GM19239 (cell line): ENCODE measurements around the gene BCL7A.
A peak's percentile ranks its signal among the peaks of the same experiment; 100 is the strongest.

Source experiments
- DNase-seq: peaks from one replicate; pipeline ENCODE4 v3.0.0; 2011; ENCODE audit warnings: low spot score; ENCODE audit not compliant: insufficient read length
- FAIRE-seq: peaks from 2 replicates; lab custom pipeline; 2011; peaks lifted over from hg19 to GRCh38; lab: Jason Lieb, UNC

BCL7A gene

GRCh38 chr12:122072031-122072970 is 50.6 kb downstream of the BCL7A start:
- FAIRE-seq (no peak), DNase-seq (no peak)

DNA sequence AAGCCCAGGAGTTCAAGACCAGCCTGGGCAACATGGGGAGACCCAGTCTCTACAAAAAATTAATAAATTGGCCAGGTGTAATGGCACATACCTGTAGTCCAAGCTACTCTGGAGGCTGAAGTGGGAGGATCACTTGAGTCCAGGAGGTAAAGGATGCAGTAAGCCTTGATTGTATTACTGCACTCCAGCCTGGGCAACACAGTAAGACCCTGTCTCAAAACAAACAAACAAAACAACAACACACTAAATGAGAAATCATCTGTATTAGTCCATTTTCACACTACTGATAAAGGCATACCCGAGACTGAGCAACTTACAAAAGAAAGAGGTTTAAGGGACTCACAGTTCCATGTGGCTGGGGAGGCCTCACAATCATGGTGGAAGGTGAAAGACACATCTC is 52.1 kb downstream of the BCL7A start:
- FAIRE-seq, result no peak

DNA sequence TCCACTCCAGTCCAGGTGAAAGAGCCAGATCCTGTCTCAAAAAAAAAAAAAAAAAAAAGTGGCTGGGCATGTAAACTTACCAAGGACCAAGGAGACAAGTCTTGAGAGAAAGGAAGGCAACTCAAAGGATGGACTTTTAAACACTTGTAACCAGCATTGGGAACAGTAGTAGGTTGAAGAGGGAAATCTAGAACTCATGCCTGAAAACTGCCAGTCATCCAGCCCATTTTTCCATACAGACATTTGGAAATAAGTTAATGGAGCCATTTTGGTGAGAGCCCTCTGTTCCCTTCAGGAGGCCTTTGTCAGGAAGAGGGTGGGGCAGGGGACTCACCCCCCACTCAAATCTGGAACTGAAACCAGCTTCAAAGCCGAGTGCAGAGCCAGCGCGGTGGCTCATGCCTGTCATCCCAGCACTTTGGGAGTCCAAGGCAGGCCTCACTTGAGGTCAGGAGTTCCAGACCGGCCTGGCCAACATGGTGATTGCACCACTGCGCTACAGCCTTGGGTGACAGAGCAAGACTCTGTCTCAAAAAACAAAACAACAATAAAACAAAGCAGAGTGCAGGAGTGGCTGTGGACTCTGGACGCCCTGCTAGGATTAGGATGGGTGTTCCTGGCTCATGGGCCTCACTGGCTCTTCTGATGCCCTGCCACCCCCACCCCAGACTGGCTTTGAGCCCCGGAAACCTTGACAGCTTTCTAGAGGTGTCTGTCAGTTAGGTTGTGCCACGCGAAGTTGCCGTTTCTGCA is 55.2 kb downstream of the BCL7A start:
- FAIRE-seq, result no peak
- DNase-seq, result no peak

More for the DNA sequence above, 52.1 kb downstream of the BCL7A start:
- no peak for DNase-seq

DNA sequence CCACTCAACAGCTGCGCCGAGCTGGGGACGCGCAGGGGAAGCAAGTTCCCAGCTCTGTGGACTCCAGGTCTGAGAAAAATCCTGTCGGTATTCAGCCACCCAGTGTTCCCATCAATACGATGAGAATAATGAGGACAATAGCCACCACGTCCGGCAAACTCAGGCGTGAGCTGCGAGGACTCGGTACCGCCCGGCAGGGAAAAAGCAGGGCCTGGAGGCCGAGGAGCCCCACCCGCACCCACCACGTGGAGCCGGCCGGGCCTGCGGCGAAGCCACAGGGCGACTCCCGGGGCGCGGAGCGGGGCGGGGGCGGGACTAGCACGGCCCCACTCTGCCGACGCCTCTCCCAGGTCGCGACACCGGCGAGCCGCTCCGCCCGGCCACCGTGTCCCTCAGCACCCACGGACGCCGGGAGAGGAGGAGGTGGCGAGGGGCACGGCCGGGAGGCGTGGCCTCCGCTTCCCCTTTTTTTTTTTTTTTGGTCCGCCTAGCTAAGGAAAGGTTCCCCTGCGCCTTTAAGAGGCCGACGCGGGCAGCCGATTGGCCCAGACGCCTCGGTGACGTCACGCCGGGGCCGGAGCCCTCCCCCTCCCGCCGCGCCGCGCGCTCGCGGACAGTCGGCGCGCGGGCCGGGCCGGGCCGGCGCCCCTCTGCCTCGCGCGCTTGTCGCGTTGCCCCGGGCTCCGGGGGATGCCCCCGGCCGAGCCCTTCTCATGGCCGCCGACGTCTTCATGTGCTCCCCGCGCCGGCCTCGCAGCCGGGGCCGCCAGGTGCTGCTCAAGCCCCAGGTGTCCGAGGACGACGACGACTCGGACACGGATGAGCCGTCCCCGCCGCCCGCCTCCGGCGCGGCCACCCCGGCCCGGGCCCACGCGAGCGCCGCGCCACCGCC is 56.7 kb downstream of the BCL7A start, which contains the start of gene MLXIP:
TSS of gene MLXIP (plus strand) at position 616 of the 892 bp plus-strand sequence. CDS start at position 714, 98 bp downstream.
- DNase-seq, result peak; percentile 95

GRCh38 chr12:122079033-122079531 is 57.4 kb downstream of the BCL7A start:
- DNase-seq (no peak), FAIRE-seq (no peak)

More for the DNA sequence above, 56.7 kb downstream of the BCL7A start, which contains the start of gene MLXIP:
- no peak for FAIRE-seq

DNA sequence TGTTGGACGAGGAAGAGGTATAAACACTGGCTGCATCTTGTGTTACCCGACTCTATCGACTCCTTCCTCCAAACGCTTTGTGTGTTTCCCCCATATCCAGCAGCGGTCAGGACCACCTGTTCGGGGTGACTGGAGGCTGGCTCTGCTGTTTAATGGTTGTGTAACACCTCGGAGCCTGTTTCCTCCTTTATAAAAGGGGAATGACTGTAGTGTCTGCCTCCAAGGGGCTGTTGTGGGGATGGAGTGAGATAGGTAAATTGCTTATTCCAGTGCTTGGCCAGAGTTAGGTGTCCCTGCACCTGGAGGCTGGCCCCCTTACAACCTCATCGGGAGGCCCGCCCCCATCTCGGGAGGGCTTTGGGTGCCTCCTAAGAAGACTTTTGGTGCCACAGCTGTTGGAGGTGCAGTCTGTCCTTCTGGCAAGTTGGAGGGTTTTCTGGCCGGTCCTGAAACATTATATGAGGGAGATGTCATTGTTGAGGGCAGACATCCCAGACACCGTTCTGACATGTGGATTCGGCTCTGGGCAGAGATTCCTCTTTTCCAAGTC is 57.9 kb downstream of the BCL7A start:
- DNase-seq (no peak), FAIRE-seq (no peak)

DNA sequence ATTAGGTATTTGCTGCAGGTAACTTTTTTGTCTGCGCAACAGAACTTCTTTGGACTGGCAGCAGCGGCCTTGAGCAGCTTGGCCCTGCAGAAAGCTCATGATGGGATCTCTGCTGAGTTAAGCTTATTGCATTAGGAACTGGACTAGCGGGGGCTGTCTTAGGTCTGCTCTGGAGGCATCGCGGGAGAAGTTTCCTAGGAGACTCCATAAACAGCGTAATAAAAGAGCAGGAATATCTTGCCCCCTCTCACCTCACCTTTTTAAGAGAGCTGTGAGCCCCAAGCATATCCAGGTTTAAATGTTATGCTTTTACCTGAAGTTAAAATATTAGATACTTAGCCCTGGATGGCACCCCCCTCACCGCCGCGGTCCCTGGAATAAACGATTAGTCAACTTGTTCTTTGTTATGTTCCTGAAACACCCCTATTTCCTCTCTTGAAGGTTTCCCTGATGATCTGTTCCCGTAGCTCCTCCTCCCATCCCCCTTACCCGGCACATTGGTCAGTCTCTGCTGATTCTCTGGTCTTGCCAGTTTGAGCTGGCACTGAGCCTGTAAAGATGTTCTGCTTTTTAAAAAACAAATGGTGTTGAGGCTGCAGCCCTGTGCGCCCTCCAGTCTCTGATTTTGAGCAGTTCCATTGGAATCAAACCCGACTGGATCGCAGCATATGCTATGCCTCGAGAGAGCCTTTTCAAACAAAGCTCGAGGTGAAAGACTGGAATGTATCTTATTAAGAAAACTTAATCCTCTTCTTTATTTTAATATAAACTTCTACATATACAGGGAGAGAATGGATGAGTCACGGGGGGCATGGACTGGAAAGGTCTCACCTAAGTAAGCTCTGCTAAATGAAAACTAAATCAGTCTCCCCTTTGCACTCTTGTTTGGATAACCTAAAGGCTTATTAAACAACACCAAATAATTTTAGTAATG is 58.7 kb downstream of the BCL7A start:
- FAIRE-seq, result no peak

GRCh38 chr12:122081083-122081696 is 59.5 kb downstream of the BCL7A start:
- DNase-seq, result no peak
- FAIRE-seq, result peak; percentile 26

More for the DNA sequence above, 58.7 kb downstream of the BCL7A start:
- DNase-seq, result no peak

DNA sequence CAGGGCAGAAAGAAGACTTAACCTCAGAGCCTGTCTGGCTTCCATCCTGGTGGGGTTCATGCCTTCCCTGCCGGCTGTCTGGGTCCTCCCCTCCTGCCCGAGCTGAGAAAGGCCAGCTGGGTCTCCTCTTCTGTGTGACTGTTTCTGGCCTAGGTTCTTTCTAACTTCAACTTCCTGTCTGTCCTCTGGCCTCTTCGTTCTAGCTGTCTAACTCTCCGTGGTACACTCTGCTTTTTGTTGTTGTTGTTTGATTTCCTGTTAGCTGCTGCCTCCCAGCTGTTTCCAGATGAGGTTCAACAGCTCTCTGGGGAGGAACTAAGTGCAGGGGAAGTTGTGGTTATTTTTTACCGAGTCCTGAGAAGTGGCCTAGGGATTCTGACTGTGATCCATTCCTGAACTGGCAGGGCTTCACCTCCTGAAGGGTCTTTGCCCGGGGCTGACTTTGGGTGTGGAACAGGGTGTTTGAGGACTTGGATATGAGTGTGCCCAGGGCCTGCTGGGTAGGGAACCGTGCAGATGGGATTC is 60.1 kb downstream of the BCL7A start:
- DNase-seq (peak; percentile 77), FAIRE-seq (peak; percentile 91)

GRCh38 chr12:122082621-122083356 is 61.1 kb downstream of the BCL7A start:
- peak; percentile 31 for FAIRE-seq
- DNase-seq, result no peak

GRCh38 chr12:122084857-122085405 is 63.2 kb downstream of the BCL7A start:
- DNase-seq (no peak), FAIRE-seq (no peak)

GRCh38 chr12:122085591-122085990 is 63.9 kb downstream of the BCL7A start:
- DNase-seq (no peak), FAIRE-seq (no peak)

DNA sequence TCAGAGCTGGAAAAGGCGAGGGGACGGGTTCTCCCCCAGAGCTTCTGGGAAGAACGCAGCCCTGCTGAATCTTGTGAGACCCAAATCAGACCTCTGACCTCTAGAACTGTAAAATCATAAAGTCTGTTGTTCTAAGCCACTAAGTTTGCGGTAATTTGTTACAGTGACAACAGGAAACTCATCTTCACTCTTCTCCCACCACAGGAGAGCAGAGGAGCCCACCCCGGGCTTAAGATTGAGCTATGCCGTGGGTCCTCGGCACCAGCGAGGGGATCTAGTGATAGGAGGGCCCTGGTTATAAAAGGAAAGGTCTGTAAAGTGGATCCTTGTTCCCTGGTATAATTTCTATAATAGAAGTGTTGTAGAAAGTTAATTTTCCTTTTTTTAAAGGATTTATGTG is 64.4 kb downstream of the BCL7A start:
- no peak for FAIRE-seq
- no peak for DNase-seq

DNA sequence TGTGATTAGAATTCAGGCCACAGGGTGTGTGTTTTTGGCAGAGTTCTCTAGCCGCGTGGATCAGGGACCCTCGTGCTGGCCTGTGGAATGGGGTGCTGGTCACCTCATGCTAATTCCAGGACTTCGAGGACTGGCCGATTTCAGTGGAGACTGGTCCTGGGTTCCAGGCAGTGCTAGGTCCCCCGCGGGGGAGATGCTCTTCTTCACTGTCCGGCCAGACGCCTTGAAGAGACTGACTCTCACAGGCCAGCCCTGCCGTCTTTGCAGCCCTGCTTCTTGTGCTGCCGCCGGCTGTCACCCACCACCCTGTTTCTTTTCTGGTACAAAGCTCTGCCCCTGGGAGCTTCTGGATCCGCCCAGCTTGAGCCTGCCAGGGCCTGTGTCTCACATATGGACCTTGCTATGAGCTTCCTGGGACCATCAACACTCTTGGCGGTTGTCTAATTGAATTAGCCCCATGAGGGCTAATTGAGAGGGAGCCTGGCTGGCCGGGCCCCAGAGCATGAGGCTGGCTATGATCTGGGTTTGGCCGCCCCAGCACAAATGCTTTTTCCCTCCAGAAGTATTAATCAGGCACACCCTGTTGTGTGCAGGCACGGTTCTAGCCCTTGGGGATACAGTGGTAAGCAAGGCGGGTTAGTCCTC is 65.1 kb downstream of the BCL7A start:
- DNase-seq (no peak), FAIRE-seq (no peak)

- no peak for DNase-seq
- no peak for FAIRE-seq
These were observed 65.9 kb downstream of the BCL7A start for GRCh38 chr12:122087431-122088178.
